ENCODE data around the gene WNT8B. TPM values are rescaled to one million over a fixed set of nuclear protein-coding genes. Genes with fewer than 3 reads are reported as not detected.

Gene WNT8B
- not detected in 5 replicates for total RNA-seq (2022; extraction: Qiagen RNA extraction; ENCODE audit: low read depth)

GRCh38 chr10:100462709-100463108 is at the start of gene WNT8B:
Gene WNT8B, plus strand, starts transcription at chr10:100463009. Its CDS starts 160 bp downstream, at chr10:100463169.

GRCh38 chr10:100519311-100520051 is 56.7 kb downstream of the WNT8B start, which contains the start of gene SEC31B:
Gene SEC31B, minus strand, starts transcription at chr10:100519861. Its CDS starts 2,909 bp downstream, at chr10:100516952.

GRCh38 chr10:100529475-100530298 is 66.9 kb downstream of the WNT8B start, which contains the start of gene NDUFB8:
Gene NDUFB8, minus strand, starts transcription at chr10:100529871. Its CDS starts 20 bp downstream, at chr10:100529851.

Other genes with a start within 250 kb of the WNT8B start
- 16.1 to 24.7 TPM (median 21.8 TPM) in 5 replicates for gene CHUK, start 233.4 kb upstream of the WNT8B start, total RNA-seq (2022; extraction: Qiagen RNA extraction; ENCODE audit: low read depth)
- 20.6 to 25.6 TPM (median 22.3 TPM) in 5 replicates for gene CWF19L1, start 195.4 kb upstream of the WNT8B start, total RNA-seq (2022; extraction: Qiagen RNA extraction; ENCODE audit: low read depth)
- 93.1 to 110 TPM (median 107 TPM) in 5 replicates for gene BLOC1S2, start 176.3 kb upstream of the WNT8B start, total RNA-seq (2022; extraction: Qiagen RNA extraction; ENCODE audit: low read depth)
- gene PKD2L1, start 132.8 kb upstream of the WNT8B start, total RNA-seq (2022; extraction: Qiagen RNA extraction; ENCODE audit: low read depth) = 0.06 to 0.39 TPM (median 0.08 TPM) in 4 of 5 replicates, not detected in the other
- 136 to 195 TPM (median 167 TPM) in 5 replicates for gene SCD, start 115.8 kb upstream of the WNT8B start, total RNA-seq (2022; extraction: Qiagen RNA extraction; ENCODE audit: low read depth)
- gene SEC31B, start 56.9 kb downstream of the WNT8B start, total RNA-seq (2022; extraction: Qiagen RNA extraction; ENCODE audit: low read depth) = 1.3 to 2.5 TPM (median 2.0 TPM) in 5 replicates
- 271 to 293 TPM (median 282 TPM) in 5 replicates for gene NDUFB8, start 66.9 kb downstream of the WNT8B start, total RNA-seq (2022; extraction: Qiagen RNA extraction; ENCODE audit: low read depth)
- gene HIF1AN, start 72.9 kb downstream of the WNT8B start, total RNA-seq (2022; extraction: Qiagen RNA extraction; ENCODE audit: low read depth) = 10.7 to 20.7 TPM (median 19.0 TPM) in 5 replicates

Measured in A549 treated with GW870086 at 1 μM for 4 hours (cell line).